Jurkat, Clone E6-1 (cell line): ENCODE measurements around the gene EPN2.

Experiments used
- DNase-seq: peaks from one replicate; pipeline ENCODE4 v3.0.0-alpha.2; 2011; ENCODE audit warnings: low read depth, low spot score
- H3K4me3 ChIP-seq: 2 replicates; pipeline ENCODE4 v1.5.1; 2011; ENCODE audit warnings: mild to moderate bottlenecking, low read length, control low read depth, moderate library complexity

The EPN2 gene

GRCh38 chr17:19382531-19383444 lies 145.6 kb downstream of the EPN2 start:
- DNase-seq: no peak
- no peak overlapping the region for H3K4me3 ChIP-seq

- DNase-seq: no peak
- H3K4me3 ChIP-seq: no peak overlapping the region
These were observed 146.7 kb downstream of the EPN2 start for GRCh38 chr17:19383681-19384470.

GRCh38 chr17:19384723-19385391 lies 147.7 kb downstream of the EPN2 start:
- H3K4me3 ChIP-seq: no peak overlapping the region
- peak; percentile 46 for DNase-seq

GRCh38 chr17:19385521-19385983 lies 148.4 kb downstream of the EPN2 start:
- H3K4me3 ChIP-seq: no peak overlapping the region
- DNase-seq: no peak
